ENCODE measurements around the gene SLC12A7.
"Not testable (repeated sequence)": the region's sequence is repeated elsewhere in the genome, so short reads cannot be mapped to it uniquely, and the experiment has no call there.

Gene SLC12A7

GRCh38 chr5:1028481-1029281, 83.2 kb downstream of the SLC12A7 start:
- TF ChIP-seq CTCF (IDR thresholded peaks at IDR 0.05; ENCODE audit: low read length, missing control alignments): no peak
- H3K4me3 ChIP-seq (replicated peaks; ENCODE audit: low read depth, low read length): no peak overlapping the region

GRCh38 chr5:1027631-1028441, 84.0 kb downstream of the SLC12A7 start:
- H3K4me3 ChIP-seq (replicated peaks; ENCODE audit: low read depth, low read length): no peak overlapping the region
- DNase-seq (ENCODE audit: low read depth): no peak
- no peak for TF ChIP-seq CTCF (IDR thresholded peaks at IDR 0.05; ENCODE audit: low read length, missing control alignments)

More at GRCh38 chr5:1028481-1029281, 83.2 kb downstream of the SLC12A7 start:
- no peak for DNase-seq (ENCODE audit: low read depth)

- H3K4me3 ChIP-seq (replicated peaks; ENCODE audit: low read depth, low read length): no peak overlapping the region
- no peak for TF ChIP-seq CTCF (IDR thresholded peaks at IDR 0.05; ENCODE audit: low read length, missing control alignments)
- no peak for DNase-seq (ENCODE audit: low read depth)
Measured at GRCh38 chr5:1026700-1027621, 84.9 kb downstream of the SLC12A7 start.

GRCh38 chr5:1021969-1022336, 89.9 kb downstream of the SLC12A7 start:
- DNase-seq (ENCODE audit: low read depth); H3K4me3 ChIP-seq (replicated peaks; ENCODE audit: low read depth, low read length): not testable (repeated sequence)

- no peak for DNase-seq (ENCODE audit: low read depth)
- TF ChIP-seq CTCF (IDR thresholded peaks at IDR 0.05; ENCODE audit: low read length, missing control alignments): no peak
- no peak overlapping the region for H3K4me3 ChIP-seq (replicated peaks; ENCODE audit: low read depth, low read length)
Measured at GRCh38 chr5:1021136-1021968, 90.5 kb downstream of the SLC12A7 start.

GRCh38 chr5:1020452-1020961, 91.4 kb downstream of the SLC12A7 start:
- no peak for TF ChIP-seq CTCF (IDR thresholded peaks at IDR 0.05; ENCODE audit: low read length, missing control alignments)
- H3K4me3 ChIP-seq (replicated peaks; ENCODE audit: low read depth, low read length): no peak overlapping the region
- DNase-seq (ENCODE audit: low read depth): no peak
